HepG2 (cell line): ENCODE measurements around the gene PLEKHM2. TPM values are rescaled to one million over a fixed set of nuclear protein-coding genes. Genes with fewer than 3 reads are reported as not detected.

Experiments used
- ATF7 ChIP-seq, 2 experiments: fragments of 450-650 bp in 1 of 2; sonication (generic) in 1 of 2; formaldehyde crosslinking in 1 of 2; IDR thresholded peaks; 2 replicates each; pipeline versions ENCODE4 v1.4.0 to v1.6.1; 2016 to 2020; ENCODE audit warnings: antibody characterized with exemption in 1 of 2, mild to moderate bottlenecking in 1 of 2, missing genetic modification reagents in 1 of 2
- BCLAF1 ChIP-seq: fragments of 450-650 bp; IDR thresholded peaks from 2 replicates; pipeline ENCODE4 v1.6.1; 2017; ENCODE audit warnings: mild to moderate bottlenecking
- CAMTA2 ChIP-seq: sonication (generic); formaldehyde crosslinking; IDR thresholded peaks from 2 replicates; pipeline ENCODE4 v1.4.0; 2020; ENCODE audit warnings: mild to moderate bottlenecking, missing genetic modification reagents, borderline replicate concordance
- FOSL1 ChIP-seq: sonication (generic); formaldehyde crosslinking; IDR thresholded peaks from 2 replicates; pipeline ENCODE4 v1.9.0; 2021; ENCODE audit warnings: missing genetic modification reagents, borderline replicate concordance
- FOXP1 ChIP-seq, 2 experiments: fragments of 450-650 bp in 1 of 2; IDR thresholded peaks; 2 replicates each; pipeline ENCODE4 v1.6.1; 2017 to 2018; ENCODE audit warnings: antibody characterized with exemption in 1 of 2
- HHEX ChIP-seq: IDR thresholded peaks from 2 replicates; pipeline ENCODE4 v1.6.1; 2016; ENCODE audit warnings: control low read depth
- MEF2D ChIP-seq: sonication (generic); formaldehyde crosslinking; IDR thresholded peaks from 2 replicates; pipeline ENCODE4 v1.5.1; 2020; ENCODE audit warnings: mild to moderate bottlenecking, missing genetic modification reagents
- NPAS2 ChIP-seq: sonication (generic); formaldehyde crosslinking; IDR thresholded peaks from 2 replicates; pipeline ENCODE4 v1.8.0; 2022; ENCODE audit warnings: mild to moderate bottlenecking, missing genetic modification reagents, borderline replicate concordance
- PAWR ChIP-seq: sonication (generic); formaldehyde crosslinking; IDR thresholded peaks from 2 replicates; pipeline ENCODE4 v1.4.0; 2020; ENCODE audit warnings: missing genetic modification reagents, mild to moderate bottlenecking, borderline replicate concordance
- PLRG1 ChIP-seq: fragments of 450-650 bp; conservative IDR thresholded peaks from 2 replicates; pipeline ENCODE4 v1.6.1; 2016
- SIX1 ChIP-seq: sonication (generic); formaldehyde crosslinking; IDR thresholded peaks from 2 replicates; pipeline ENCODE4 v1.4.0; 2020; ENCODE audit warnings: missing genetic modification reagents, borderline replicate concordance
- SNAPC2 ChIP-seq: sonication (generic); formaldehyde crosslinking; IDR thresholded peaks from 2 replicates; pipeline ENCODE4 v1.8.1; 2022; ENCODE audit warnings: mild to moderate bottlenecking, missing genetic modification reagents
- ZBTB21 ChIP-seq: sonication (generic); formaldehyde crosslinking; IDR thresholded peaks from 2 replicates; pipeline ENCODE4 v1.4.0; 2020; ENCODE audit warnings: missing genetic modification reagents
- ZFAT ChIP-seq: sonication (generic); formaldehyde crosslinking; conservative IDR thresholded peaks from 2 replicates; pipeline ENCODE4 v1.8.1; 2023; ENCODE audit warnings: missing genetic modification reagents, inconsistent platforms
- ZNF280B ChIP-seq: sonication (generic); formaldehyde crosslinking; IDR thresholded peaks from 2 replicates; pipeline ENCODE4 v1.5.0; 2020; ENCODE audit warnings: missing genetic modification reagents, mild to moderate bottlenecking, borderline replicate concordance
- ZNF335 ChIP-seq: sonication (generic); formaldehyde crosslinking; IDR thresholded peaks from 2 replicates; pipeline ENCODE4 v1.4.0; 2020; ENCODE audit warnings: missing genetic modification reagents
- ZNF609 ChIP-seq: sonication (generic); formaldehyde crosslinking; IDR thresholded peaks from 2 replicates; pipeline ENCODE4 v1.4.0; 2020; ENCODE audit warnings: mild to moderate bottlenecking, missing genetic modification reagents, borderline replicate concordance
- ZNF619 ChIP-seq: sonication (generic); formaldehyde crosslinking; IDR thresholded peaks from 2 replicates; pipeline ENCODE4 v1.4.0; 2020; ENCODE audit warnings: mild to moderate bottlenecking, missing genetic modification reagents
- ZSCAN22 ChIP-seq: sonication (generic); formaldehyde crosslinking; IDR thresholded peaks from 2 replicates; pipeline ENCODE4 v1.4.0; 2020; ENCODE audit warnings: mild to moderate bottlenecking, missing genetic modification reagents
- polyA plus RNA-seq, 8 experiments: library from polyadenylated mRNA; depleted of rRNA in 3 of 8; stranded (reverse) in 7 of 8; unstranded in 1 of 8; fragments of >200 nt; fragmentation: Illumina TruSeq in 4 of 8; extraction: Trizol in 4 of 8; gene quantifications; 2 replicates each; pipeline versions ENCODE4 v1.2.1 to v1.2.3, GENCODE V29; 2011 to 2016; ENCODE audit warnings: low read depth in 4 of 8, missing spikeins in 1 of 8, mixed read lengths in 1 of 8; ENCODE audit not compliant: insufficient read depth in 1 of 8
- total RNA-seq, 5 experiments: library from RNA; depleted of rRNA; stranded (reverse); fragments of >200 nt; fragmentation: Illumina TruSeq; extraction: Trizol; gene quantifications; 2 replicates each; pipeline ENCODE4 v1.2.3, GENCODE V29; 2016; ENCODE audit warnings: low read depth in 1 of 5

PLEKHM2 gene
- total and polyA plus RNA-seq, 2 of the 13 experiments (the other 11 are each of a cell fraction or from before 2014, with no cell fraction given): 16.5 to 27.3 TPM

- TF ChIP-seq ZNF280B (no peak), ZBTB21 (no peak), ZNF609 (CRISPR knock-in tag) (no peak), FOXP1 (IDR thresholded peaks at IDR 0.05) (no peak), FOXP1 (CRISPR knock-in tag; IDR thresholded peaks at IDR 0.05) (no peak), ZNF335 (CRISPR knock-in tag) (no peak), MEF2D (CRISPR knock-in tag) (no peak), ATF7 (IDR thresholded peaks at IDR 0.05) (no peak), ATF7 (CRISPR knock-in tag; IDR thresholded peaks at IDR 0.05) (no peak), CAMTA2 (no peak), ZSCAN22 (CRISPR knock-in tag) (no peak), PLRG1 (no peak), PAWR (CRISPR knock-in tag) (no peak), SNAPC2 (CRISPR knock-in tag) (no peak), NPAS2 (no peak), ZFAT (no peak), FOSL1 (no peak), ZNF619 (CRISPR knock-in tag) (0 out of 2 replicates have a peak, but pooled peaks have one; percentile 37), HHEX (no peak), BCLAF1 (no peak), SIX1 (CRISPR knock-in tag) (no peak)
Observed at GRCh38 chr1:15734901-15735300, 50.8 kb downstream of the PLEKHM2 start (continued).
